Measurements from ENCODE around the gene CXCL5. TPM values are rescaled to one million over a fixed set of nuclear protein-coding genes. Genes with fewer than 3 reads are reported as not detected.

CXCL5 gene
- not detected in 2 replicates for total RNA-seq

DNA sequence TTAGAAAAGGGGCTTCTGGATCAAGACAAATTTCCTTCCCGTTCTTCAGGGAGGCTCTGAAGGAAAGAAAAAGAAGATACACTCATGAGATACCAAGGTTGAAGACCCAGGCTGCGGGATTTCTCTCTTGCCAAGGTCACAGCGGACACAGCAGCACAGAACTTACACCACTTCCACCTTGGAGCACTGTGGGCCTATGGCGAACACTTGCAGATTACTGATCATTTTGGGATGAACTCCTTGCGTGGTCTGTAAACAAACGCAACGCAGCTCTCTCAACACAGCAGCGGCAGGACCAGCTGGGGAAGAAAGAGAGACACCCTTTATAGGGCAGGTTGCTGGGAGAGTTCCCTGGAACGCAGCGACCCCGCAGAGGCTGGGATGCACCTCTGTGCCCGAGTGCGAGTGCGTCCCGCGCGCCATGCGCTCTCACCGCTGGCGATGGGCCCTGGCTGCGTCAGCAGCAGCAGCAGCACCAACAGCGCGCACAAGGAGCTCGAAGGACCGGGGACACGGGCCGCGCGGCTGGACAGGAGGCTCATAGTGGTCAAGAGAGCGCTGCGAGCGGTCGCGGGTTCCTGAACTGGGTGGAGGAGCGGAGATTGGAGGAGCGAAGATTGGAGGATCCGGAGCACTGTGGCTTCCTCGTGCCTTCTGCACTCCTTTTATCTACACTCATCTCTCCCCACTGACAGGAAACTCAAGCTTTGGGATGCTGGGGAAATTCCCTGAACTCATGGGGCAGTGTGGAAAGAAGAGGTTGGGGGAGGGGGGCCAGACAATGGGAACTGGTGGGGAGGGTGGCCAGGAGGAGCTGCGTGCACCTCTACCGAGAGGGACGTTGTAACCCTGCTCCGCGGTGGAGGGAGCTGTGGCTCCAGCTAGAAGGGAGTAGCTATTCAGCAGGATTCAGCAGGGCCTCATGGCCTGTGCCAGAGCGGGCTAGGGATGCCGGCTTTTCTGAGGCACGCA is at the start of gene CXCL5:
CXCL5 (minus strand) TSS at position 638 of the 972 bp plus-strand sequence; CDS start at position 542, 96 bp downstream.

GRCh38 chr4:74038425-74039314 is 40.2 kb upstream of the CXCL5 start, which contains the start of gene CXCL3:
TSS of gene CXCL3 (minus strand) at chr4:74038689. CDS start at chr4:74038611, 78 bp downstream.

DNA sequence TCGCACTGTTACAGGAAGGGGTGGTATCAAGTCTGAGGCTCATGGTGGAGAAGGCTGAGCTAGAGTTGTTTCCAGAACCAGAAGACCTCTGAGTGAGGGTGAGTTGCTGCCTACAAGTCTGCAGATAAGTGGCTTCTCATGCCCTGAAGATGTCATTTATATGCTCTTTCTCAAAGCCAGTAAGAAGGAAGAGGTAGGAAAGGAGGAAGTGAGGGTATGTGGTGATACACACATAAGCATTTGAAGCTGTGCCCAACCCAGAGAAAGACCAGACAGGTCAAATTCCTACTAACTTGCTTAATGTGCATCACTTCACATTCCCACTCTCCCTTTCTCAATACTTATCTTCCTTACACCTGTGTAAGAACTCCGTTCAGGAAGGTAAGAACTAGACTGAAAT is 10.4 kb downstream of the CXCL5 start, which contains the start of gene PPBP:
PPBP (minus strand) TSS at position 130 of the 400 bp plus-strand sequence; CDS start at position 43, 87 bp downstream.

Other genes starting within 250 kb of the CXCL5 start
- 0.26 and 0.56 TPM in 2 replicates for gene CXCL6, start 162.0 kb downstream of the CXCL5 start, total RNA-seq
- 0.40 TPM in 1 of 2 replicates, not detected in the other for gene PF4V1, start 145.4 kb downstream of the CXCL5 start, total RNA-seq
- 1.3 and 4.5 TPM in 2 replicates for gene CXCL1, start 129.3 kb downstream of the CXCL5 start, total RNA-seq
- not detected in 2 replicates for gene PF4, start 16.6 kb downstream of the CXCL5 start, total RNA-seq
- gene PPBP, start 10.5 kb downstream of the CXCL5 start, total RNA-seq: not detected in 2 replicates
- gene CXCL3, start 40.0 kb upstream of the CXCL5 start, total RNA-seq: 0.26 TPM in 1 of 2 replicates, not detected in the other
- 0.26 and 0.62 TPM in 2 replicates for gene CXCL2, start 100.5 kb upstream of the CXCL5 start, total RNA-seq
- 11.9 and 12.4 TPM in 2 replicates for gene MTHFD2L, start 159.4 kb upstream of the CXCL5 start, total RNA-seq

Data from aortic smooth muscle cell (primary cell).